Measurements from ENCODE around the gene TMEM135.

DNA sequence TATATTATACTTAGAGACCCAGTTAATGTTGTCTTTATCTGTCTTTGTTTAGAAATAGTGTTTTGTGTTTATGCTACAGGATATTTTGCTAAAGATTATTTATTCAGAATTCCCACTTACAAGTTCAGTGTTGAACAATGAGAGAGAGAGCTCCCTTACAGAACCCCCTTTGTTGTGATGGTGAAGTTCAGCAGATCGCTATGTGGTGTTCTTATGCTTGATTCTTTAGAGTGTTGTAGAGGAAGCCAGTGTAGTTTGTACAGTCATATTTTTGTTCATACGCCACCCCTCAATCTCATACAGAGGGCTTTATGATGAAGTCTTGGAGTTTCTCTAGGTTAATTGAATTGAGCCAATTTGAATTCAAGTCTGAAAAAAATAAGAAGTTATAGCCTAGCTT is 150.2 kb downstream of the TMEM135 start:
- TF ChIP-seq, protein P1, sequence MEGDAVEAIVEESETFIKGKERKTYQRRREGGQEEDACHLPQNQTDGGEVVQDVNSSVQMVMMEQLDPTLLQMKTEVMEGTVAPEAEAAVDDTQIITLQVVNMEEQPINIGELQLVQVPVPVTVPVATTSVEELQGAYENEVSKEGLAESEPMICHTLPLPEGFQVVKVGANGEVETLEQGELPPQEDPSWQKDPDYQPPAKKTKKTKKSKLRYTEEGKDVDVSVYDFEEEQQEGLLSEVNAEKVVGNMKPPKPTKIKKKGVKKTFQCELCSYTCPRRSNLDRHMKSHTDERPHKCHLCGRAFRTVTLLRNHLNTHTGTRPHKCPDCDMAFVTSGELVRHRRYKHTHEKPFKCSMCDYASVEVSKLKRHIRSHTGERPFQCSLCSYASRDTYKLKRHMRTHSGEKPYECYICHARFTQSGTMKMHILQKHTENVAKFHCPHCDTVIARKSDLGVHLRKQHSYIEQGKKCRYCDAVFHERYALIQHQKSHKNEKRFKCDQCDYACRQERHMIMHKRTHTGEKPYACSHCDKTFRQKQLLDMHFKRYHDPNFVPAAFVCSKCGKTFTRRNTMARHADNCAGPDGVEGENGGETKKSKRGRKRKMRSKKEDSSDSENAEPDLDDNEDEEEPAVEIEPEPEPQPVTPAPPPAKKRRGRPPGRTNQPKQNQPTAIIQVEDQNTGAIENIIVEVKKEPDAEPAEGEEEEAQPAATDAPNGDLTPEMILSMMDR (IDR thresholded peaks at IDR 0.05), result no peak
- no peak for TF ChIP-seq EZH2 (IDR thresholded peaks at IDR 0.05)

Data from neural progenitor cell (in vitro differentiated cells).